Osteocyte (in vitro differentiated cells): ENCODE data around the gene SLC22A23. TPM values are rescaled to one million over a fixed set of nuclear protein-coding genes. Genes with fewer than 3 reads are reported as not detected.

Source experiments
- DNase-seq: peaks from one replicate; pipeline ENCODE4 v3.0.0; 2021; ENCODE audit warnings: mixed read lengths; ENCODE audit not compliant: unreplicated experiment; ENCODE audit errors: extremely low spot score
- H3K27ac Mint-ChIP-seq: one replicate; pipeline ENCODE4 v1.8.0; 2021; ENCODE audit warnings: mild to moderate bottlenecking, mixed read lengths; ENCODE audit not compliant: unreplicated experiment
- H3K27me3 Mint-ChIP-seq: one replicate; pipeline ENCODE4 v1.8.0; 2021; ENCODE audit warnings: mixed read lengths; ENCODE audit not compliant: unreplicated experiment
- H3K36me3 Mint-ChIP-seq: one replicate; pipeline ENCODE4 v1.8.0; 2021; ENCODE audit warnings: mixed read lengths; ENCODE audit not compliant: unreplicated experiment
- H3K4me1 Mint-ChIP-seq: one replicate; pipeline ENCODE4 v1.8.0; 2021; ENCODE audit warnings: mixed read lengths; ENCODE audit not compliant: unreplicated experiment
- H3K4me3 Mint-ChIP-seq: one replicate; pipeline ENCODE4 v1.8.0; 2021; ENCODE audit warnings: mild to moderate bottlenecking, moderate library complexity, mixed read lengths; ENCODE audit not compliant: unreplicated experiment
- H3K9me3 Mint-ChIP-seq: one replicate; pipeline ENCODE4 v1.8.0; 2021; ENCODE audit warnings: mixed read lengths; ENCODE audit not compliant: unreplicated experiment
- CTCF ChIP-seq: fragments of 200-600 bp; sonication (generic); IDR thresholded peaks from 2 replicates; pipeline ENCODE4 v1.5.0; 2021; ENCODE audit warnings: antibody characterized with exemption, mild to moderate bottlenecking, moderate library complexity
- total RNA-seq: library from RNA; stranded (reverse); gene quantifications from 2 replicates; pipeline ENCODE4 v1.2.1, GENCODE V29; 2021

Gene SLC22A23
- total RNA-seq, 1 donor from 2014 or later: 10.4 TPM

- Mint-ChIP-seq H3K27ac (no peak overlapping the region), H3K4me3 (no peak overlapping the region), H3K4me1 (peaks cover 29% of the 10 kb centered on the region), H3K36me3 (no peaks in the 10 kb centered on the region), H3K27me3 (no peaks in the 10 kb centered on the region), H3K9me3 (no peaks in the 10 kb centered on the region)
- DNase-seq: no peak
- no peak for TF ChIP-seq CTCF
Measured at GRCh38 chr6:3501826-3502500, 45.1 kb upstream of the SLC22A23 start.

- TF ChIP-seq CTCF: no peak
- no peak overlapping the region for H3K4me3 Mint-ChIP-seq
- peaks cover 29% of the 10 kb centered on the region for H3K4me1 Mint-ChIP-seq
- peak overlapping the region; percentile 23 for H3K27ac Mint-ChIP-seq
- no peaks in the 10 kb centered on the region for H3K27me3 Mint-ChIP-seq
- no peaks in the 10 kb centered on the region for H3K9me3 Mint-ChIP-seq
- DNase-seq: no peak
- H3K36me3 Mint-ChIP-seq: no peaks in the 10 kb centered on the region
Measured at GRCh38 chr6:3500262-3501014, 43.6 kb upstream of the SLC22A23 start.

DNA sequence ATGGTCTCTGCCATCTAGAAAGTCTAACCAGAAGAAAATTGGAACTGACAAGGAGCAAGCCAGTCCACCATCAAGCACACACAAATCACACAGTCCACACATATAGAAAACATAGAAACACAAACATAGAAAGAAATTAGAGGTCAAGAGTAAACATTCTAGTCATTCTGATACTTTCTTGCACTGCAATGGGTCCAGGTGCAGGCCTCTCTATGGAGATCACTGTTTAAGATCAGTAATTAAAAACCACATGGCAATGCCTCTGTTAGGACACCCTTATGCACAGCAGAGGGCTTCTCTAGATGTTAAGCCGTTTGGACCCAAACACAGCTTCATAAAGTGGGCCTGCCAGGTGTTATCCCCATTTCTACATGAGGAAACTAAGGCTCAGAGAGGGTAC lies 42.8 kb upstream of the SLC22A23 start:
- Mint-ChIP-seq H3K4me1 (peaks cover 29% of the 10 kb centered on the region), H3K4me3 (no peak overlapping the region), H3K9me3 (no peaks in the 10 kb centered on the region), H3K36me3 (no peaks in the 10 kb centered on the region), H3K27ac (no peak overlapping the region), H3K27me3 (no peaks in the 10 kb centered on the region)
- TF ChIP-seq CTCF: no peak
- DNase-seq: no peak

- H3K36me3 Mint-ChIP-seq: no peaks in the 10 kb centered on the region
- peaks cover 21% of the 10 kb centered on the region for H3K4me1 Mint-ChIP-seq
- TF ChIP-seq CTCF: no peak
- H3K27ac Mint-ChIP-seq: no peak overlapping the region
- no peak overlapping the region for H3K4me3 Mint-ChIP-seq
- no peaks in the 10 kb centered on the region for H3K9me3 Mint-ChIP-seq
- no peak for DNase-seq
- H3K27me3 Mint-ChIP-seq: no peaks in the 10 kb centered on the region
Measured at GRCh38 chr6:3496395-3496794, 39.5 kb upstream of the SLC22A23 start.

DNA sequence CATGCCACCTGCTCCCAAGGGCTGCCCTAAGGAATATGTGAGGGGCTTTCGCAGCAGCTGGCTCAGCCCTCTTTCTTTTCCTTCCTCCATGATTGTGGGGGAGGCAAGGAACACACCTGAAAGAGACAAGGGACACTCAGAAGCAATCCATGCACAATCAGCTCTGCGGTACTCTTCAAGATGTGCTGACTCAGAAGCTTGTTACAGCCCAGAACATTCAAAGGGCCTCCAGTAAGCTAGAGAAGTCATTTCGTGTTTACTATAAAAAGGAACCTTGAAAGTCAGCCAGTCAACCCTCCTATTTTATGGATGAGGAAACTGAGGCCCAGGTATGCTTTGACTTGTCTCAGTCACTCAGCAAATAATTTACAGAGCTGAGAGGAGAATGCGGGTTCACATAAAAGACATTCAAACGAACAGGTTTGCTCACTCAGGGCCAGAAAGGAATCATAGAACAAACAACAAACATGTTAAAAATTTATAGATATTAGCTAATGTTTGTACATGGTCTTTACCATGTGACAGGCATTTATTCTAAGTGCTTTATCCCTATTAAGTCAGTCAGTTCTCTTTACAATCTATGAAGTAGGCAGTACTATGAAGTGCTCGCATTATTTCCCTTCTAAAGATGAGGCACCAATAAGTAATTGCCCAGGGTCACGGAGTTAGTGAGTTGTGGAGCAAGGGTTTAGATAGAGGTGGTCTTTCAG lies 37.7 kb upstream of the SLC22A23 start:
- Mint-ChIP-seq H3K27ac (no peak overlapping the region), H3K36me3 (no peaks in the 10 kb centered on the region), H3K4me1 (peaks cover 4% of the 10 kb centered on the region), H3K27me3 (no peaks in the 10 kb centered on the region), H3K4me3 (no peak overlapping the region), H3K9me3 (no peaks in the 10 kb centered on the region)
- no peak for DNase-seq
- no peak for TF ChIP-seq CTCF
